Measurements from ENCODE around the gene MUC5B. TPM values are rescaled to one million over a fixed set of nuclear protein-coding genes. Genes with fewer than 3 reads are reported as not detected.

Gene MUC5B
- total and polyA plus RNA-seq, 2 of the 13 experiments (the other 11 are each of a cell fraction or from before 2014, with no cell fraction given) = 0.01 TPM; not detected in 1

DNA sequence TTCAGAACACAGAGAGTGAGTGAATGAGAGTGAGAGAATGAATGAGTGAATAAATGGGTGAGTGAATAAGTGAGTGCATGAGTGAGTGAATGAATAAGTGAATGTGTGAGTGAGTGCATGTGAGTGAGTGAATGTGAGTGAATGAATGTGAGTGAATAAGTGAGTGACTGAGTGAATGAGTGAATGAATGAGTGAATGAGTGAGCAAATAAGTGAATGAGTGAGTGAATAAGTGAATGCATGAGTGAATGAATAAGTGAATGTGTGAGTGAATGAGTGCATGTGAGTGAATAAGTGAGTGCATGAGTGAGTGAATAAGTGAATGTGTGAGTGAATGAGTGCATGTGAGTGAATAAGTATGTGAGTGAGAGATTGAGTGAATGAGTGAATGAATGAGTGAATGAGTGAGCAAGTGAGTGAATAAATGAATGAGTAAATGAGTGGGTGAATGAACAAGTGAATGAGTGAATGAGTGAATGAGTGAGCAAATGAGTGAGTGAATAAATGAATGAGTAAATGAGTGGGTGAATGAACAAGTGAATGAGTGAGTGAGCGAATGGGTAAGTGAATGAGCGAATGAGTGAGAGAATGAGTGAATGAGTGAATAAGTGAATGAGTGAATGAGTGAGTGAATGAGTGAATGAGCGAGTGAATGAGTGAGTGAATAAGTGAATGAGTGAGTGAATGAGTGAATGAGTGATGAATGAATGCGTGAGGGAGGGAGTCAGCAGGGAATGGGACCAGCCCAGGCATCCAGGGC, 21.3 kb upstream of the MUC5B start:
- no peak overlapping the region for H2AFZ ChIP-seq (ENCODE audit: low read length)
- WGBS (ENCODE audit: low lambda C conversion rate) = 25% methylated on average over 4 of the region's 4 CpGs
- H3K9ac ChIP-seq (ENCODE audit: insufficient read depth, low read depth, low read length) = no peak overlapping the region
- FAIRE-seq = no peak
- CTCF ChIA-PET (ENCODE audit: low intra/inter-chr PET ratio, low total read pairs) = no interaction called here
- no peaks in the 10 kb centered on the region for H3K79me2 ChIP-seq (ENCODE audit: insufficient read depth, low read length)
- peaks cover 41 to 83% of the 10 kb centered on the region in 2 experiments for H3K27me3 ChIP-seq (ENCODE audit: control insufficient read depth in 1 of 2, insufficient read depth in 2 of 2, low read length in 2 of 2)
- H3K4me2 ChIP-seq (ENCODE audit: low read depth, low read length) = no peak overlapping the region
- no peak for ATAC-seq
- no peak overlapping the region for H3K27ac ChIP-seq (ENCODE audit: extremely low read length, insufficient read depth, low read length)
- DNase-seq (ENCODE audit: low spot score) = no peak
- no peaks in the 10 kb centered on the region for H3K4me1 ChIP-seq (ENCODE audit: insufficient read depth, low read length)
- H3K36me3 ChIP-seq (replicated peaks in 1 of 2; ENCODE audit: control insufficient read depth in 1 of 2, insufficient read depth in 2 of 2, low read length in 2 of 2) = no peaks in the 10 kb centered on the region
- no peak overlapping the region for H3K4me3 ChIP-seq (replicated peaks in 1 of 3; ENCODE audit: insufficient read depth in 1 of 3, low read depth in 2 of 3, low read length in 3 of 3)
- in situ Hi-C loops (cut with HindIII; ENCODE audit: extremely low pct_ligation_motif_present, low pct_unique_long_range_greater_than_20kb) = no loop called here
- intact Hi-C loops (cut with micrococcal nuclease; ENCODE audit: unreplicated experiment) = loop anchor here (2.0 to 10.0 kb wide), 2 partner anchors 63 to 313 kb away; no protein-coding TSS in a partner anchor
- BruUV-seq (replicated peaks) = no TSS peak
- TF ChIP-seq ZNF24 (IDR thresholded peaks at IDR 0.05) (peak; percentile 94), MXD3 (CRISPR knock-in tag; IDR thresholded peaks at IDR 0.05) (no peak)
- POLR2A ChIA-PET = no interaction called here
- no peaks in the 10 kb centered on the region for H3K9me3 ChIP-seq (ENCODE audit: low read length)
- H4K20me1 ChIP-seq (ENCODE audit: insufficient read depth, low read length) = no peaks in the 10 kb centered on the region

GRCh38 chr11:1202154-1202775, 20.6 kb upstream of the MUC5B start:
- DNase-seq (ENCODE audit: low spot score) (no peak), FAIRE-seq (no peak), ATAC-seq (peak; percentile 10; the same call in 2 of the 3 replicates)
- peaks cover 43 to 83% of the 10 kb centered on the region in 2 experiments for H3K27me3 ChIP-seq (ENCODE audit: control insufficient read depth in 1 of 2, insufficient read depth in 2 of 2, low read length in 2 of 2)
- H3K27ac ChIP-seq (ENCODE audit: extremely low read length, insufficient read depth, low read length) = no peak overlapping the region
- H3K4me2 ChIP-seq (ENCODE audit: low read depth, low read length) = no peak overlapping the region
- H2AFZ ChIP-seq (ENCODE audit: low read length) = no peak overlapping the region
- no peaks in the 10 kb centered on the region for H3K4me1 ChIP-seq (ENCODE audit: insufficient read depth, low read length)
- H3K36me3 ChIP-seq (replicated peaks in 1 of 2; ENCODE audit: control insufficient read depth in 1 of 2, insufficient read depth in 2 of 2, low read length in 2 of 2) = no peaks in the 10 kb centered on the region
- BruUV-seq (replicated peaks) = no TSS peak
- no peaks in the 10 kb centered on the region for H4K20me1 ChIP-seq (ENCODE audit: insufficient read depth, low read length)
- 34% methylated on average over 3 of the region's 18 CpGs for WGBS (ENCODE audit: low lambda C conversion rate)
- no peak overlapping the region for H3K4me3 ChIP-seq (replicated peaks in 1 of 3; ENCODE audit: insufficient read depth in 1 of 3, low read depth in 2 of 3, low read length in 3 of 3)
- intact Hi-C loops (cut with micrococcal nuclease; ENCODE audit: unreplicated experiment) (loop anchor here (2.0 to 10.0 kb wide), 2 partner anchors 63 to 313 kb away; no protein-coding TSS in a partner anchor), in situ Hi-C loops (cut with HindIII; ENCODE audit: extremely low pct_ligation_motif_present, low pct_unique_long_range_greater_than_20kb) (no loop called here)
- POLR2A ChIA-PET = interaction anchor here (0.8 kb wide), 1 partner anchor 312 kb away, joined by 3 read pairs; no protein-coding TSS in a partner anchor
- no peaks in the 10 kb centered on the region for H3K9me3 ChIP-seq (ENCODE audit: low read length)
- H3K9ac ChIP-seq (ENCODE audit: insufficient read depth, low read depth, low read length) = no peak overlapping the region
- CTCF ChIA-PET (ENCODE audit: low intra/inter-chr PET ratio, low total read pairs) = interaction anchor here (1.4 to 1.5 kb wide), 2 partner anchors 31 to 313 kb away, joined by 4 to 11 read pairs; no protein-coding TSS in a partner anchor
- no peaks in the 10 kb centered on the region for H3K79me2 ChIP-seq (ENCODE audit: insufficient read depth, low read length)
- no peak for TF ChIP-seq ZNF264 (CRISPR knock-in tag; IDR thresholded peaks at IDR 0.05)
- TF ChIP-seq, protein P1, sequence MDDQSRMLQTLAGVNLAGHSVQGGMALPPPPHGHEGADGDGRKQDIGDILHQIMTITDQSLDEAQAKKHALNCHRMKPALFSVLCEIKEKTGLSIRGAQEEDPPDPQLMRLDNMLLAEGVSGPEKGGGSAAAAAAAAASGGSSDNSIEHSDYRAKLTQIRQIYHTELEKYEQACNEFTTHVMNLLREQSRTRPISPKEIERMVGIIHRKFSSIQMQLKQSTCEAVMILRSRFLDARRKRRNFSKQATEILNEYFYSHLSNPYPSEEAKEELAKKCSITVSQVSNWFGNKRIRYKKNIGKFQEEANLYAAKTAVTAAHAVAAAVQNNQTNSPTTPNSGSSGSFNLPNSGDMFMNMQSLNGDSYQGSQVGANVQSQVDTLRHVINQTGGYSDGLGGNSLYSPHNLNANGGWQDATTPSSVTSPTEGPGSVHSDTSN (CRISPR knock-in tag; IDR thresholded peaks at IDR 0.05; ENCODE audit: borderline replicate concordance) = no peak
- TF ChIP-seq ZNF431 (CRISPR knock-in tag; IDR thresholded peaks at IDR 0.05; ENCODE audit: borderline replicate concordance, low read depth) = no peak
- TF ChIP-seq THAP9 (CRISPR knock-in tag; IDR thresholded peaks at IDR 0.05; ENCODE audit: borderline replicate concordance) = no peak
- no peak for TF ChIP-seq ZFP36L2 (CRISPR knock-in tag; IDR thresholded peaks at IDR 0.05)
- TF ChIP-seq, protein P2, sequence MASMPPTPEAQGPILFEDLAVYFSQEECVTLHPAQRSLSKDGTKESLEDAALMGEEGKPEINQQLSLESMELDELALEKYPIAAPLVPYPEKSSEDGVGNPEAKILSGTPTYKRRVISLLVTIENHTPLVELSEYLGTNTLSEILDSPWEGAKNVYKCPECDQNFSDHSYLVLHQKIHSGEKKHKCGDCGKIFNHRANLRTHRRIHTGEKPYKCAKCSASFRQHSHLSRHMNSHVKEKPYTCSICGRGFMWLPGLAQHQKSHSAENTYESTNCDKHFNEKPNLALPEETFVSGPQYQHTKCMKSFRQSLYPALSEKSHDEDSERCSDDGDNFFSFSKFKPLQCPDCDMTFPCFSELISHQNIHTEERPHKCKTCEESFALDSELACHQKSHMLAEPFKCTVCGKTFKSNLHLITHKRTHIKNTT (CRISPR knock-in tag; IDR thresholded peaks at IDR 0.05) = no peak
- TF ChIP-seq RFX3 (CRISPR knock-in tag; IDR thresholded peaks at IDR 0.05) = no peak
- TF ChIP-seq FOXK1 (CRISPR knock-in tag; IDR thresholded peaks at IDR 0.05; ENCODE audit: borderline replicate concordance, low read depth) = no peak

Data from HepG2 (cell line).